Measurements from ENCODE around the gene PER3.
"Not testable (repeated sequence)": the region's sequence is repeated elsewhere in the genome, so short reads cannot be mapped to it uniquely, and the experiment has no call there.

Gene PER3

DNA sequence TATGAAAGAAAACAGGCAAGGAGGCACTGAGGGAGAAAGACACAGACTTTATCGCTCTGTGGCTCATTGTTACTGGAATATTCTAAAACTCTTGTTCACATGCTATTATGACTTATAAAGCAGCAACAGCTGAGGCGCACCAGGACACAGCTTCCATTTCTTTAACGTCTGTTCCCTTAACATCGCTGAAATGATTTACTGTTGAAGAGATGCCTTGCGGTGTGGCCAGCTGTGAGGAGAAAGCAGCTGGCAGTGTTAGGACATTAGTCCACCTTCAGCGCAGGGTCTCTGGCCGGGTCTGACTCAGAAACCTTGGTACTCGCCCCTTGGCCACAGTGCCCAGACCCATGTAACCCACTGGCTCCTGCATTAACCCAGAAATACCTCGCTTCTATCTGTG is 3.1 kb upstream of the PER3 start:
- DNase-seq: no peak

DNA sequence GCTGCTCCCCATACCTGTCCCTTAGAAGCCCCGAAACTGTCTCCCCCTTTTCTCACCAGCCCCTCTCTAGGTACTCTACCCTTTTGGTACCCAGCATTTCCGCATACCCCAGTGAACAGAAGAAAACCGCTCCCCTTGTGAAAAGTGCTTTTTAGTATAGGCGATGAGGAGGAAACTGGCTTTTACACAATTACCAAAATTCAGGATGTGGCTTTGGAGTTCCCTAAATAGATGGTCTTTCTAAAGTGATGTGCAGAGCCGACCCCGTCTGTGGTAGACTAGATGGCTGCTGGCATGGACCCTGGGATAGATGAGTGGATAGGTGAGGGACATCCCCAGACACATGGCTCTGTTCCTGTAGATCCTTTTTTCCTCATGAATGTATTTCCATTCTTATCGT is 2.6 kb upstream of the PER3 start:
- no peak for DNase-seq

DNA sequence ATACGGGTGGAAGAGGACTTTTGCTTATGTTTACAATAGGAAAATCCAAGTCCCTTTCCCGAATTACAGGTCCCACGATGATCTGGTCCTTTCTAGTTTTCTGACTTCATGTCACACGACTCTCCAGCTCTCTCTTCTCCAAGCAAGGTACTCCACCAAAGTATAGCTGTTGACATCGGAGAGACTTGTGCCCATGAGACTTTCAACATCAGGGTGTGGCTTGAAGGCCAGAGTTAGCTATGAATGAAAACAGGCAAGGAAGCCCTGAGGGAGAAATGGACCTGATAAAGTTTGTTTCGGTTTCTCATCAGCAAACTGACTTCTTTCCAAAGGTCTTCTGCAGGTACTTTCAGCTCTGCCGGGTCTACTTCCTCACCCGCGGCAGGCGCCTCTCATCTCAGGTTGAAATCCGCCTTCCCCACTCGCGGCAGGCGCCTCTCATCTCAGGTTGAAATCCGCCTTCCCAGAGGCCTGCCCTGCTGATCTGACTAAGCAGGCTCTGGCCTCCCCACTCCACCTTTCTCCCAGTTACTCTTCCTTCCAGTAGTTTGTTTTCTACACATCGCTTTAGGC is 2.1 kb upstream of the PER3 start:
- DNase-seq: no peak

DNA sequence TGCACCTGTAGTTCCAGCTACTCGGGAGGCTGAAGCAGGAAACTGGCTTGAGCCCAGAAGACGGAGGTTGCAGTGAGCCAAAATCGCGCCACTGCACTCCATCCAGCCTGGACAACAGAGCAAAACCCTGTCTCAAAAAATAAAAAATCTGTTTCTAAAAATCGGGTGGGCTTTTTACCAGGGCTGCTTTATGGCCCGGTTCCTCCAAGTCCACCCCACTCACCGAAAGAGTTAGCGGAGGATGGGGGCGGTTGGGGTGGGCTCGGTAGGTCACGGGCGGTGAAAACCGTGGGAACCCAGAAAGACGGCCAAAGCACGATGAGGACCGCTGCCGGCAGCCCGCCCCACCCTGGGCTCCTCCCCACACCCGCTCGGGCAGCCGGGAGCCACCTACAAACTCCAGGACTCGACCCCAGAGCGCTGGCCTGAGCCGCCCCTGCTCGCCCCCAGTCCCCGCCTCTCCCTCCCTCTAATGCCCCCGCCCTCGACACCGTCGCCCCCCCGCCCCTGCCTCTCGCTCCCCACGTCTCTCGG is 846 bp upstream of the PER3 start:
- peak; percentile 78 for DNase-seq

DNA sequence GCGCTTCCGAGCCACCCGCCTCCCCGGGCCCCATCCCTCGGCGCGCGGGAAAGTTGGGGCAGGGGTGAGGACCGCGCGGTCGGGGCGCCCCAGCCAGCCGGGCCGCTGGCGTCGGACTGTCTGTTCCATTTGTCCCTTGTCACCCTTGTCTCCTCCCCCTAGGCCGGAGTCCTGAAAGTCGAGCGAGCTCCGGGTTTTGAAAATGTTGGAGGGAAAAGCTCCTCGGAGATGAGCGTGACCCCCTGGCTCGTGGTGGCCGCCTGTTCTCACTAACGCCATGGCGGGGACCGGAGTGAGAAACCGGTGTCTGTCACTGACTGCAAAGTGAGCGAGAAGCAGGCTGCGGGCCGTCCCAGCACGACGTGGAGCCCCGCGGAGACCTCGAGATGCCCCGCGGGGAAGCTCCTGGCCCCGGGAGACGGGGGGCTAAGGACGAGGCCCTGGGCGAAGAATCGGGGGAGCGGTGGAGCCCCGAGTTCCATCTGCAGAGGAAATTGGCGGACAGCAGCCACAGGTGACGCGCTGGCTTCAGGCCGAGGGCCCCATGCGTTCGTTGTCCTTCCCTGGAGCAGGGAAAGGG is 491 bp downstream of the PER3 start:
- no peak for DNase-seq

DNA sequence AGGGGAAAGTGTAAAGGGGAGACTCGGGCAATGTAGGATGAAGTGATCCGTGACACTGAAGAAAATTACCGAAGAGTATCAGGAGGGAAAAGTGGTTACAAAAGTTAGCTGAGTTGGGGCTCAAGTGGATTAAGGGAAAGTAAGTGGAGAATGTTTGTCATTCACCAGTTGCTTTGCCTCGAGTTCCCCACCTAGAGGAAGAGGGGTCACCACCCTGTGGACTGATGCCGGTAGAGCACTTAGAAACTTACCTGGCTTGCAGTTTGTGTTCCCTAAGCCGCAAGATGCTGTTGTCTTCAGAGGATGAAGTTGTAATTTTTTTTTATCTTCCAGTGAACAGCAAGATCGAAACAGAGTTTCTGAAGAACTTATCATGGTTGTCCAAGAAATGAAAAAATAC is 1.0 kb downstream of the PER3 start:
- no peak for DNase-seq

DNA sequence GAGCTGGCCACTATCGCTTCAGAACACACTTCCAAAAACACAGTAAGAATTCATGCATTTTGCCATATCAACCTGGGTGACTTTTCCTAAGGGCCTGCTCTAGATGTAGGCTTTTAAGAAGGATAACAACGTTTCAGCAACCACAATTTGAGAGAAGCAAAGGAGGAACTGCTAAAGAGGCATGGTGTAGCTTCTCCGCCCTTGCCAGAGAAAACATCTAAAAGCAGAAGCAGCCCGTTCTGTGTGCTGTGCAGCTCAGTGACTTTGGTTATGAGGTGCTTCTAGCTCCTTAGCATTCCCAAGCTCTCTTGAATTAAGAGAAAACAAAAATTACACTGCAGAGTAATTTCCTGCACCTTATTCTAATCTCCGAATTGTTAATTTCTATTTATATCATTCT is 2.7 kb downstream of the PER3 start:
- DNase-seq: no peak

DNA sequence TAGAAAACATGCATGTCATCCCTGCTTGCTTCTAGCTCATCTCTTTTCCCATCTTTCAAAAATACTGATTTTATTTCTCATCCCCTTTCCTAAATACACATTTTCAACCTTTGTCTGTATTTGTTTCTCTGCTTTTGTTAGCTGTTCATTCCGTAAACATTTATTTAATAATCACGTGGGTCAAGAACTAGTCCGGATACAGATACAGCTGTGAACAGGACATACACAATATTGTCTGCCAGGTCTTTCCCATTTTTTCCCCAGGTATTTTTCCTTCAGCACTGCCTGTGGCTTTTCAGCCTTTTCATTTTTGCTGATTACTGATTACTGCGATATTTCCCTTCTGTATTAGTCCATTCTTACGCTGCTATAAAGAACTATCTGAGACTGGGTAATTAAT is 5.7 kb downstream of the PER3 start:
- DNase-seq: no peak

DNA sequence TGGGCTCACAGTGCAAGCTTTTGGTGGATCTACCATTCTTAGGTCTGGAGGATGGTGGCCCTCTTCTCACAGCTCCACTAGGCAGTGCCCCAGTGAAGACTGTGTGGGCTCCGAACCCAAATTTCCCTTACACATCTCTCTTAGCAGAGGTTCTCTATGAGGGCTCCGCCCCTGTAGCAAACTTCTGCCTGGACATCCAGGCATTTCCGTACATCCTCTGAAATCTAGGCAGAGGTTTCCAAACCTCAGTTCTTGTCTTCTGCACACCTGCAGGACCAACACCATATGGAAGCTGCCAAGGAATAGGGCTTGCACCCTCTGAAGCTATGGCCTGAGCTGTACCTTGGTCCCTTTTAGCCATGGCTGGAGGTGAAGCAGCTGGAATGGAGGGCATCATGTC is 6.9 kb downstream of the PER3 start:
- DNase-seq: not testable (repeated sequence)

DNA sequence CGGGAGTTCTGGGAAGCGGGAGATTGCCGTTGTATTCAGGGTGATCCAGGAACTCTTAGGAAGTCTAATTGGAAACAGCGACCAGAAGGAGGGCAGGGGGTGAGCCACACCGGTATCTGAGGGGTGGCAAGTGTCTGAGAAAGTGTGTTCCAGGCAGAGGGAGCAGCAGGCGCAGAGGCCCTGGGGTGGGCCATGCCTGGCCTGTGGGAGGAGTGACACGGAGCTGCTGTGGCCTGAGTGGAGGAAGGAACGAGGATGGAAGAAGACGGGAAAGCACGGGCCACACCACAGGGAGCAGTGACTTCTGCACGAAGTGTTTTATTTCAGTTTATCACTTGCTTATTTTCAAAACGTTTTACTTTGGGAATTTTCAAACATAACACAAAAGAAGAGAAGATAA is 11.3 kb downstream of the PER3 start:
- DNase-seq: no peak

DNA sequence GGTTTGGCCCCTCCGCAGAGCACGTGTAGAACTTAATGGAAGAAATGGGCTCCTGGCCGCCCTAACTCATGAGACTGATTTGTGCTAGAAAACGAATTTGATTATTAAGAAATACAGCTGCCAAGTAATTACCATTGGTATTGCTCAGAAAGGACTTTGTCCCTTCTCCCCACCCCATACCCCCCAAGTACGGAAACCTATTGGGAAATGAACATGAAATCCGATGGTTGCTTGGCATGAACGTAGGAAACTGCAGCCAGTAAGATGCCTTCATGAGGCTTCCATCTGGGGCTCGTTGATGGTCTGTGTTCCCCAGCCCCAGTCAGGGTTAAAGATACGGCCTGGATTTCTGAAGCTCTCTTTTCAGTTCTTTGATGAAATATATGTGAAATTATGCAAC is 21.4 kb downstream of the PER3 start:
- no peak for DNase-seq

DNA sequence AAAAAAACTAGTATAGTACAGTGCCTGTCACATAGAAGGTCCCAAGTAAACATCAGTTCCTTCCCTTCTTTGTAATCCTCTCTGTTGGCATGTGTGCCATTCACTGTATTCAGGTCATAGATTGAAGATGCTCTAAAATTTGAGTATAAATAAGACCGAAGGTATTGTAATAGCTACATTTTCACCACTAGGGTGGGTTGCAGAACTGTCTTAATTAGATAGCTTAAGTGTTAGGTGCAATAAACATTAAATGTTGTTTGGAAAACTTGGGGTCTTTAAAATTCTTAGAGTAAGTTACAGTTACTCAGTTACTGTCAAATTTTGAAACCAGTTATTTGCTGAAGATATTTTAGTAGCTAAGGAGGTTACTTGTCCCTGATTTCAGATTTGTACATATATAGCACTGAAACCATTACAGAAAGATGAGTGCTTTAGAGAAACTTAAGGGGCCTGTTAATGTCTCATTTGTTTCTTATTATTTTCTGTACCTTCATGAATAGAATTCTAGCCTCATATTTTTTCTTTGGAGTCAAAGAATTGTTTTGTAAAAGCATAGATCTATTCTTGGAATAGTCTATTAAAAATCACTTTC is 24.3 kb downstream of the PER3 start:
- peak; percentile 6 for DNase-seq

DNA sequence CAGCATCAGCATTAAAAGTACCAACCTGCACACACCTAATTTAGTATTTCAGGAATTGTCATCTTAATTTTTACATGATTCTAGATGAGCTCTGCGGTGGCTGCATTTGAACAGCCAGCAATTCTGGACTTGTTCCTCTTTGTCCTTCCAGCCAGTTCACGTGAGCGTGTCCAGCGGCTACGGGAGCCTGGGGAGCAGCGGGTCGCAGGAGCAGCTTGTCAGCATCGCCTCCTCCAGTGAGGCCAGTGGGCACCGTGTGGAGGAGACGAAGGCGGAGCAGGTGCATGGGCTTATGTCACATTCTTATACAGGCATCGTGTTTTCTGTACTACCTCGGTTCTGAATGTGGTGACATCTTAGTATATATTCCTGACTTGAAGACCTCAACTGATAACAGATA is 25.7 kb downstream of the PER3 start:
- no peak for DNase-seq

DNA sequence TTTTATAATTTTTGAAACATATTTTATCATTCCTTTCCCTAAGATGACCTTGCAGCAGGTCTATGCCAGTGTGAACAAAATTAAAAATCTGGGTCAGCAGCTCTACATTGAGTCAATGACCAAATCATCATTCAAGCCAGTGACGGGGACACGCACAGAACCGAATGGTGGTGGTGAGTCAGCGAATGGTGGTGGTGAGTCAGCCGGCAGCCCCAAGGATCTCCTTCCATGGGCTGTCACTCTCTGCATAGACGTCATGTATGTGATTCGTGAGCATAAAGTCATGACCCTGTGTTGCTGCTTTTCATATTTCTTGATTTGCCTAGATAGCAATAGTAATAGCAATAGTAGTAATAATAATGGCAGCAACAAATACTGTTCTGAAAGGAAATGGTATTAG is 26.3 kb downstream of the PER3 start:
- DNase-seq: no peak

DNA sequence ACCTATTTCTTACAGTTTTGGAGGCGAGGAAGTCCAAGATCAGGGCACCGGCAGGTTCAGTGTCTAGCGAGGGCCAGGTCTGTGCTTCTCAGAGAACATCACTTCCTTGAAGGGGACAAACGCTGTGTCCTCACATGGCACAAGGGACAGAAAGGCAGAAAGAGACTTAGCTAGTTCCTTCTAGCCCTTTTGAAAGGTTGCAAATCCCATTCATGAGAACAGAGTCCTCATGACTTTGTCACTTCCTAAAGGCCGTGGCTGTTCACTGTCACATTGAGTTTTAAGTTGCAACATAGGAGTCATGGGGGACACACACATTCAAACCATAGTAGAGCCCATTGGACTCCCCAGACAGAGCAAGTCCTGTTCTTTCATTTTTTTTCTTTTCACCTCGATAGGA is 27.4 kb downstream of the PER3 start:
- DNase-seq: no peak

DNA sequence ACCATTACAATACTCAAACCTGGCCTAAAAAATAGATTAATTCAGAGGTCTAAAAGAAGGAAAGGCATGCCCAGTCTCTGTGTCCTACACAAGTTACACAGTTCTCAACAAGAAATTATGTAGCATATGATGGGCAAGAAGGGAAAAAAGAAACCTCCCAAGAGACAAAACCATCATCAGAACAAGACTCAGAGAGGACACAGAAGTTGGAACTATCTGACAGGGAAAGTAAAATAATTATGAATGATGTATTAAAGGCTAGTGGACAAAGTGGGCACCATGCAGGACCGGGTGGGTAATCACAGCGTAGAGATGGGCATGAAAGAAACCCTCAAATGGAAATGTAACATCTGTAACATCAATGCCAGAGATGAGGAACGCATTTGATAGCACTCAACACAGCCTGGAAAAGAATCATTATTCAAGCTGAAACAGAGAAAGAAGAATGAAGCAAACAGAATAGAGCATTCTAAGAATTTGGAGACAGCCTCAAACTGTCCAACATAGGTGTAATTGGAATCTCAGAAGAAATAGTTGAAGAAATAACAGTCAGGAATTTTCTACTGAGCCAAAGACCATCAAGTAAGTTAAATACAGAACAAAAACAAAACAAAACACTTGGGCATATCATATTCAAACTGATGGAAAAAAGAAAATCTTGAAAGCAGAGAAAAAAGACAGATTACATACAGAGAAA is 29.7 kb downstream of the PER3 start:
- DNase-seq: no peak

DNA sequence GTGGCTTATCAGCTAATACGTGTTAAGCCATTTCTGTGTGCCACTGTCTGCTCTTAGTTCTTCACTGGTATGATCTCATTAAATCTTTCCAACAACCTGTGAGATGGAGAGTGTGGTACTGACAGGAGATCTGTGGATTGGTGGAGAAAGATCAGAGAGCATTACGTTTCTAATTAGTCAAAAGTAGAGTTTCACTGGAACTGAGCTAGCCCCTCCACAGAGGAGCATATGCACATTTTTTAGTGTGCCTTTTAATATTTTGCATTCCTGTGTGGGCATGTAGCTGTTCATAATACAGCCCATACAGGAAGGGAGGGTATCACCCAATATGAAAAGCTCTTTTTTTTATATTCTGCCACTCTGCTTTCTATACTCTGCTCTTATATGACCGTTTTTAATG is 37.2 kb downstream of the PER3 start:
- DNase-seq: no peak

DNA sequence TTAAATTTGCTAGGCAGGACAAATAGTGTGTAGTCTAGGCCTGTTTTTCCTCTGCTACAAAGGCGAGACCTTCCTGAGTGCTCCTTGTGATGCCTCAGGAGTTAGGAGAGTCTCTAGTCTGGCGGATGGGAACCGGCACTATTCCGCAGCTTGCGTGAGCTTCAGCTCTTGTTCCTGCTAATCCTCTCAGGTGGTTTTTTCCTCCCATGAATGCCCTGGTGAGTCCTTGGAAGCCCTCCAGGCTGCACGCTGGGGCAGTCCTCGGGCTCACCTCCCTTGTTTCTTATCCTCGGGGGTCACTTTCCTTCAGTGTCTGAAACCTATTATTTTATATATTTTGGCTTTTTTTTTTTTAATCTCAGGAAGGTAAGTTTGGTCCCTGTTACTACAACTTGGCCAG is 40.6 kb downstream of the PER3 start:
- DNase-seq: no peak

DNA sequence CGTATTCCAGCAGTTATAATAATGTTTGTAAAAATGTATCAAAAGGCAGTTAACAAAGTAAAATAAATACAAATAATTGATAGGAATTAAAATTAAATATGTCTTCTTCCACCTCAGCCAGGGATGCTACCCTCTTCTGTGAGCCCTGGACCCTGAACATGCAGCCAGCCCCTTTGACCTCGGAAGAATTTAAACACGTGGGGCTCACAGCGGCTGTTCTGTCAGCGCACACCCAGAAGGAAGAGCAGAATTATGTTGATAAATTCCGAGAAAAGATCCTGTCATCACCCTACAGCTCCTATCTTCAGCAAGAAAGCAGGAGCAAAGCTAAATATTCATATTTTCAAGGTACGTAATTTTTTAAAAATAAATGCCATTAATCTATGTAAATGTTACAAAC is 42.3 kb downstream of the PER3 start:
- no peak for DNase-seq

DNA sequence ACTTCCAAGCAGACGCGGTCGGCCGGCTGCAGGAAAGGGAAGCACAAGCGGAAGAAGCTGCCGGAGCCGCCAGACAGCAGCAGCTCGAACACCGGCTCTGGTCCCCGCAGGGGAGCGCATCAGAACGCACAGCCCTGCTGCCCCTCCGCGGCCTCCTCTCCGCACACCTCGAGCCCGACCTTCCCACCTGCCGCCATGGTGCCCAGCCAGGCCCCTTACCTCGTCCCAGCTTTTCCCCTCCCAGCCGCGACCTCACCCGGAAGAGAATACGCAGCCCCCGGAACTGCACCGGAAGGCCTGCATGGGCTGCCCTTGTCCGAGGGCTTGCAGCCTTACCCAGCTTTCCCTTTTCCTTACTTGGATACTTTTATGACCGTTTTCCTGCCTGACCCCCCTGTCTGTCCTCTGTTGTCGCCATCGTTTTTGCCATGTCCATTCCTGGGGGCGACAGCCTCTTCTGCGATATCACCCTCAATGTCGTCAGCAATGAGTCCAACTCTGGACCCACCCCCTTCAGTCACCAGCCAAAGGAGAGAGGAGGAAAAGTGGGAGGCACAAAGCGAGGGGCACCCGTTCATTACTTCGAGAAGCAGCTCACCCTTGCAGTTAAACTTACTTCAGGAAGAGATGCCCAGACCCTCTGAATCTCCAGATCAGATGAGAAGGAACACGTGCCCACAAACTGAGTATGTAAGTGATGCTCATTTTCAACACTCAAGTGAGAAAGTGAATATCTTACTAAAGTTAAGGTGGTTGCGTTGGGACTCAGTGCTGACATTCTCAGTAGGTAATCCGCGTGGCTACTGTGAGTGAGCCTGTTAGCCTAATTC is 43.2 kb downstream of the PER3 start:
- DNase-seq: no peak

DNA sequence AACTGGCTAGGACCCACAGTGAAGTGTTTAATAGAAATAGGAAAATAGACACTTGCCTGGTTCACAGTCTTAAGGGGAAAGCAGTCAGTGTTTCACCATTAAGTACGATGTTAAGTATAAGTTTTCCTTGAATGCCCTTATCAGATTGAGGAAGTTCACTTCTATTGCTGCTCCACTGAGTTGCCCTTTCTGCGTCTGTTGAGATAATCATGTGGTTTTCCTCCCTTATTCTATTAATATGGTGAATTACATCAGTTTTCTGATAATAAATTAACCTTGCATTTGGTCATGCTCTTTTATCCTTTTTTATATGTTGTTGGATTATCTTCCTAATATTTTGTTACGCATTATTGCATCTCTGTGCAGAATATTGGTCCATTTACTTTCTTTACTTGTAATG is 47.4 kb downstream of the PER3 start:
- no peak for DNase-seq

DNA sequence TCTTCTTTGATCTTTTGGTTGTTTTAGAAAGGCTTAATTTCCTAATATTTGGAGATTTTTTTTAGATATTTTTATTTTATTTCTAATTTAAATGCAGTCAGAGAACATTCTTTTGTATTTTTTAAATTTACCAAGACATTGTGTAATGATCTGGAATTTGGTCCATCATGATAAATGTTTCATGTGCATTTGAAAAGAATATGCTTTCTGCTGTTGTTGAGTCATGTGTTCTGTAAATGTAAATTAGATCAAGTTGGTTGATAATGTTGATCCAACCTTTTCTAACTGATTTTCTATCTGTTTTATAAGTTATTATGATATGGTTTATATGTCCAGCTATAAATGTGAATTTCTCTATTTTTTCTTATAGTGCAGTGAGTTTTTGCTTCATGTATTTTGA is 48.9 kb downstream of the PER3 start:
- DNase-seq: no peak

DNA sequence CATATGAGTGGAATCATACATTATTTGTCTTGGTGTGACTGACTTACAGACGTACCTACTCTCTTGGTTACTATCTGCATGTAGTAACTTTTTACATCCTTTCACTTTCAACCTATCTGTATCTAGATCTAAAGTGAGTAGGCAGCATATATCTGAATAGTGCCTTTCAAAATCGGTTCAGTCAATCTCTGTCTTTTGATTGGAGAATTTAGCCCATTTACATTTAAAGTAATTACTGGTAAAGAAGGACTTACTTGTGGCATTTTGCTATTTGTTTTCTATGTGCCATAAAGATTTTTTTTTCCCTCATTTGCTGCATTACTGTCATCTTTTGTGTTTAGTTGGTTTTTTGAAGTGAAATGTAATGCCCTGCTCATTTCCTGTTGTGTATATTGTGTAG is 54.6 kb downstream of the PER3 start:
- DNase-seq: no peak
